Measurements from ENCODE around the gene PDE6C. TPM values are rescaled to one million over a fixed set of nuclear protein-coding genes. Genes with fewer than 3 reads are reported as not detected.

The PDE6C gene
- total and polyA plus RNA-seq, 2 of the 4 experiments (the other 2 are of a cell fraction), result not detected

- Histone ChIP-seq H2AK5ac (ENCODE audit: low read depth, low read length) (no peak overlapping the region), H3K36me3 (ENCODE audit: control insufficient read depth, insufficient read depth, low read length) (no peaks in the 10 kb centered on the region), H2AK9ac (replicated peaks; ENCODE audit: low read depth, low read length, poor library complexity) (no peak overlapping the region), H3K14ac (replicated peaks; ENCODE audit: low read depth, low read length) (no peak overlapping the region), H2BK120ac (ENCODE audit: low read depth, low read length) (no peak overlapping the region), H2BK20ac (ENCODE audit: low read depth, low read length) (no peak overlapping the region), H4K5ac (ENCODE audit: low read depth, low read length) (no peak overlapping the region), H3K56ac (ENCODE audit: extremely low read depth, insufficient read depth, low read length) (no peak overlapping the region), H3K4me2 (ENCODE audit: low read depth, low read length) (no peak overlapping the region), H3K4me3 (ENCODE audit: insufficient read depth, low read depth, low read length) (no peak overlapping the region), H3K9me1 (ENCODE audit: insufficient read depth, low read length) (no peaks in the 10 kb centered on the region), H3K4me1 (ENCODE audit: control insufficient read depth, insufficient read depth, low read length) (no peaks in the 10 kb centered on the region), H3K9ac (ENCODE audit: low read depth, low read length) (no peak overlapping the region), H4K8ac (ENCODE audit: low read depth in 2 of 2, low read length in 2 of 2) (no peak overlapping the region), H3K27ac (ENCODE audit: insufficient read depth, low read length) (no peak overlapping the region), H3K23ac (ENCODE audit: low read depth, low read length) (no peak overlapping the region), H3K18ac (ENCODE audit: low read depth, low read length) (no peak overlapping the region), H2BK5ac (ENCODE audit: low read depth, low read length, poor library complexity, severe bottlenecking) (no peak overlapping the region), H4K20me1 (ENCODE audit: insufficient read depth, low read length) (no peaks in the 10 kb centered on the region), H3K79me1 (ENCODE audit: low read depth in 1 of 2, low read length in 2 of 2) (no peaks in the 10 kb centered on the region), H3K27me3 (ENCODE audit: control insufficient read depth, insufficient read depth, low read length) (peaks cover 71% of the 10 kb centered on the region), H3K9me3 (ENCODE audit: control insufficient read depth, insufficient read depth, low read length) (no peaks in the 10 kb centered on the region), H2AFZ (replicated peaks; ENCODE audit: low read length, poor library complexity) (no peak overlapping the region), H3K4ac (ENCODE audit: low read depth, low read length) (no peak overlapping the region), H4K91ac (ENCODE audit: insufficient read depth, low read depth, low read length) (no peak overlapping the region), H2BK15ac (ENCODE audit: low read depth, low read length) (no peak overlapping the region)
- dilution Hi-C loops (cut with HindIII; ENCODE audit: low sequenced_read_pairs, unreplicated experiment) (no loop called here), in situ Hi-C loops (cut with MboI; ENCODE audit: low sequenced_read_pairs) (no loop called here), intact Hi-C loops (cut with micrococcal nuclease) (no loop called here)
- ChIA-PET POLR2A (ENCODE audit: unreplicated experiment) (no interaction called here), CTCF (no interaction called here)
- no peak for DNase-seq
- TF ChIP-seq RCOR1 (IDR thresholded peaks at IDR 0.05; ENCODE audit: insufficient replicate concordance, low read length) (no peak), BHLHE40 (IDR thresholded peaks at IDR 0.05; ENCODE audit: low read depth, low read length) (no peak), FOS (IDR thresholded peaks at IDR 0.05; ENCODE audit: low read depth, low read length) (no peak), CEBPB (IDR thresholded peaks at IDR 0.05; ENCODE audit: low read depth, low read length) (no peak), MXI1 (IDR thresholded peaks at IDR 0.05; ENCODE audit: borderline replicate concordance, low read depth, low read length) (no peak), SMC3 (IDR thresholded peaks at IDR 0.05; ENCODE audit: low read depth, low read length) (no peak), RFX5 (IDR thresholded peaks at IDR 0.05; ENCODE audit: low read depth, low read length) (no peak), CHD1 (IDR thresholded peaks at IDR 0.05; ENCODE audit: low read depth, low read length) (no peak), MAFK (IDR thresholded peaks at IDR 0.05; ENCODE audit: low read depth, low read length) (no peak), CTCF (conservative IDR thresholded peaks at IDR 0.05; ENCODE audit: low read depth, low read length) (no peak), POLR2A (IDR thresholded peaks at IDR 0.05; ENCODE audit: low read depth, low read length) (no peak), NFE2L2 (IDR thresholded peaks at IDR 0.05; ENCODE audit: low read depth, low read length) (no peak), RAD21 (IDR thresholded peaks at IDR 0.05; ENCODE audit: low read length) (no peak), MAZ (IDR thresholded peaks at IDR 0.05; ENCODE audit: borderline replicate concordance, low read depth, low read length) (no peak)
- TF ChIP-seq, protein P1, sequence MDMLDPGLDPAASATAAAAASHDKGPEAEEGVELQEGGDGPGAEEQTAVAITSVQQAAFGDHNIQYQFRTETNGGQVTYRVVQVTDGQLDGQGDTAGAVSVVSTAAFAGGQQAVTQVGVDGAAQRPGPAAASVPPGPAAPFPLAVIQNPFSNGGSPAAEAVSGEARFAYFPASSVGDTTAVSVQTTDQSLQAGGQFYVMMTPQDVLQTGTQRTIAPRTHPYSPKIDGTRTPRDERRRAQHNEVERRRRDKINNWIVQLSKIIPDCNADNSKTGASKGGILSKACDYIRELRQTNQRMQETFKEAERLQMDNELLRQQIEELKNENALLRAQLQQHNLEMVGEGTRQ (IDR thresholded peaks at IDR 0.05; ENCODE audit: low read depth, low read length), result no peak
- TF ChIP-seq, protein P2, sequence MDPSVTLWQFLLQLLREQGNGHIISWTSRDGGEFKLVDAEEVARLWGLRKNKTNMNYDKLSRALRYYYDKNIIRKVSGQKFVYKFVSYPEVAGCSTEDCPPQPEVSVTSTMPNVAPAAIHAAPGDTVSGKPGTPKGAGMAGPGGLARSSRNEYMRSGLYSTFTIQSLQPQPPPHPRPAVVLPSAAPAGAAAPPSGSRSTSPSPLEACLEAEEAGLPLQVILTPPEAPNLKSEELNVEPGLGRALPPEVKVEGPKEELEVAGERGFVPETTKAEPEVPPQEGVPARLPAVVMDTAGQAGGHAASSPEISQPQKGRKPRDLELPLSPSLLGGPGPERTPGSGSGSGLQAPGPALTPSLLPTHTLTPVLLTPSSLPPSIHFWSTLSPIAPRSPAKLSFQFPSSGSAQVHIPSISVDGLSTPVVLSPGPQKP (IDR thresholded peaks at IDR 0.05; ENCODE audit: borderline replicate concordance, low read depth, low read length), result no peak
- no TSS peak for BruUV-seq (replicated peaks)
- WGBS, 2 experiments (ENCODE audit: extremely low coverage in 2 of 2, insufficient read length in 1 of 2), result 8% methylated on average over 5 of the region's 21 CpGs; no CpG with 5 or more reads in 1 of the 2 experiments
- no peak; the same call in 1 of the 2 replicates for ATAC-seq (ENCODE audit: low read depth)
Observed at GRCh38 chr10:93568105-93568390, 44.3 kb upstream of the PDE6C start.
